ENCODE measurements around the gene SSMEM1. TPM values are rescaled to one million over a fixed set of nuclear protein-coding genes. Genes with fewer than 3 reads are reported as not detected.
"Not testable (repeated sequence)": the region's sequence is repeated elsewhere in the genome, so short reads cannot be mapped to it uniquely, and the experiment has no call there.

SSMEM1 gene
- polyA plus RNA-seq, 1 donor = not detected

GRCh38 chr7:130224923-130225322 lies 17.3 kb downstream of the SSMEM1 start:
- H3K4me3 ChIP-seq (ENCODE audit: low read length); H3K27ac ChIP-seq (ENCODE audit: low read length); DNase-seq; H3K27me3 ChIP-seq (ENCODE audit: control insufficient read depth, insufficient read depth, low read length); H3K4me1 ChIP-seq (ENCODE audit: control insufficient read depth, insufficient read depth, low read length); H3K36me3 ChIP-seq (ENCODE audit: control insufficient read depth, insufficient read depth, low read length); H3K9me3 ChIP-seq (ENCODE audit: control insufficient read depth, low read depth, low read length): not testable (repeated sequence)
- WGBS (ENCODE audit: insufficient coverage, low lambda C conversion rate) = no CpG with 5 or more reads among the region's 3 CpGs

- 86% methylated on average over 1 of the region's 1 CpG for WGBS (ENCODE audit: insufficient coverage, low lambda C conversion rate)
- Histone ChIP-seq H3K36me3 (ENCODE audit: control insufficient read depth, insufficient read depth, low read length) (no peaks in the 10 kb centered on the region), H3K4me3 (ENCODE audit: low read length) (no peak overlapping the region), H3K4me1 (ENCODE audit: control insufficient read depth, insufficient read depth, low read length) (peaks cover 5% of the 10 kb centered on the region), H3K27me3 (ENCODE audit: control insufficient read depth, insufficient read depth, low read length) (no peaks in the 10 kb centered on the region), H3K27ac (ENCODE audit: low read length) (no peak overlapping the region), H3K9me3 (ENCODE audit: control insufficient read depth, low read depth, low read length) (no peaks in the 10 kb centered on the region)
- DNase-seq = no peak
Observed at GRCh38 chr7:130226333-130226732, 18.7 kb downstream of the SSMEM1 start.

- H3K27me3 ChIP-seq (ENCODE audit: control insufficient read depth, insufficient read depth, low read length) = no peaks in the 10 kb centered on the region
- DNase-seq = no peak
- peaks cover 12% of the 10 kb centered on the region for H3K4me1 ChIP-seq (ENCODE audit: control insufficient read depth, insufficient read depth, low read length)
- no peak overlapping the region for H3K4me3 ChIP-seq (ENCODE audit: low read length)
- WGBS (ENCODE audit: insufficient coverage, low lambda C conversion rate) = no CpG with 5 or more reads among the region's 1 CpG
- H3K36me3 ChIP-seq (ENCODE audit: control insufficient read depth, insufficient read depth, low read length) = no peaks in the 10 kb centered on the region
- H3K27ac ChIP-seq (ENCODE audit: low read length) = no peak overlapping the region
- H3K9me3 ChIP-seq (ENCODE audit: control insufficient read depth, low read depth, low read length) = no peaks in the 10 kb centered on the region
Observed at GRCh38 chr7:130227883-130228575, 20.4 kb downstream of the SSMEM1 start.

- peaks cover 12% of the 10 kb centered on the region for H3K4me1 ChIP-seq (ENCODE audit: control insufficient read depth, insufficient read depth, low read length)
- WGBS (ENCODE audit: insufficient coverage, low lambda C conversion rate) = 100% methylated on average over 1 of the region's 7 CpGs
- H3K9me3 ChIP-seq (ENCODE audit: control insufficient read depth, low read depth, low read length) = no peaks in the 10 kb centered on the region
- no peak overlapping the region for H3K4me3 ChIP-seq (ENCODE audit: low read length)
- H3K27ac ChIP-seq (ENCODE audit: low read length) = no peak overlapping the region
- no peaks in the 10 kb centered on the region for H3K27me3 ChIP-seq (ENCODE audit: control insufficient read depth, insufficient read depth, low read length)
- H3K36me3 ChIP-seq (ENCODE audit: control insufficient read depth, insufficient read depth, low read length) = no peaks in the 10 kb centered on the region
- no peak for DNase-seq
Observed at GRCh38 chr7:130228840-130229502, 21.3 kb downstream of the SSMEM1 start.

- H3K9me3 ChIP-seq (ENCODE audit: control insufficient read depth, low read depth, low read length); DNase-seq; H3K4me3 ChIP-seq (ENCODE audit: low read length); H3K36me3 ChIP-seq (ENCODE audit: control insufficient read depth, insufficient read depth, low read length); H3K27me3 ChIP-seq (ENCODE audit: control insufficient read depth, insufficient read depth, low read length); H3K27ac ChIP-seq (ENCODE audit: low read length): not testable (repeated sequence)
- WGBS (ENCODE audit: insufficient coverage, low lambda C conversion rate) = no CpG with 5 or more reads among the region's 28 CpGs
- H3K4me1 ChIP-seq (ENCODE audit: control insufficient read depth, insufficient read depth, low read length) = peaks cover 12% of the 10 kb centered on the region
Observed at GRCh38 chr7:130229981-130230380, 22.3 kb downstream of the SSMEM1 start.

GRCh38 chr7:130231792-130232191 lies 24.1 kb downstream of the SSMEM1 start:
- no peaks in the 10 kb centered on the region for H3K27me3 ChIP-seq (ENCODE audit: control insufficient read depth, insufficient read depth, low read length)

GRCh38 chr7:130232209-130232608 lies 24.5 kb downstream of the SSMEM1 start:
- no peak overlapping the region for H3K27ac ChIP-seq (ENCODE audit: low read length)

More at GRCh38 chr7:130231792-130232191, 24.1 kb downstream of the SSMEM1 start:
- no peak for DNase-seq
- no peaks in the 10 kb centered on the region for H3K9me3 ChIP-seq (ENCODE audit: control insufficient read depth, low read depth, low read length)
- no CpG with 5 or more reads among the region's 6 CpGs for WGBS (ENCODE audit: insufficient coverage, low lambda C conversion rate)
- no peak overlapping the region for H3K27ac ChIP-seq (ENCODE audit: low read length)
- no peaks in the 10 kb centered on the region for H3K36me3 ChIP-seq (ENCODE audit: control insufficient read depth, insufficient read depth, low read length)
- peaks cover 12% of the 10 kb centered on the region for H3K4me1 ChIP-seq (ENCODE audit: control insufficient read depth, insufficient read depth, low read length)
- H3K4me3 ChIP-seq (ENCODE audit: low read length) = no peak overlapping the region

GRCh38 chr7:130234078-130234477 lies 26.4 kb downstream of the SSMEM1 start:
- Histone ChIP-seq H3K27ac (ENCODE audit: low read length) (no peak overlapping the region), H3K4me3 (ENCODE audit: low read length) (no peak overlapping the region), H3K27me3 (ENCODE audit: control insufficient read depth, insufficient read depth, low read length) (no peaks in the 10 kb centered on the region), H3K4me1 (ENCODE audit: control insufficient read depth, insufficient read depth, low read length) (peaks cover 6% of the 10 kb centered on the region), H3K9me3 (ENCODE audit: control insufficient read depth, low read depth, low read length) (no peaks in the 10 kb centered on the region), H3K36me3 (ENCODE audit: control insufficient read depth, insufficient read depth, low read length) (no peaks in the 10 kb centered on the region)
- 30% methylated on average over 2 of the region's 2 CpGs for WGBS (ENCODE audit: insufficient coverage, low lambda C conversion rate)
- DNase-seq = peak in 1 of 2 donors; percentile 58

More at GRCh38 chr7:130232209-130232608, 24.5 kb downstream of the SSMEM1 start:
- Histone ChIP-seq H3K9me3 (ENCODE audit: control insufficient read depth, low read depth, low read length) (no peaks in the 10 kb centered on the region), H3K4me1 (ENCODE audit: control insufficient read depth, insufficient read depth, low read length) (peaks cover 12% of the 10 kb centered on the region), H3K36me3 (ENCODE audit: control insufficient read depth, insufficient read depth, low read length) (no peaks in the 10 kb centered on the region), H3K4me3 (ENCODE audit: low read length) (no peak overlapping the region), H3K27me3 (ENCODE audit: control insufficient read depth, insufficient read depth, low read length) (no peaks in the 10 kb centered on the region)
- WGBS (ENCODE audit: insufficient coverage, low lambda C conversion rate) = no CpG with 5 or more reads among the region's 2 CpGs
- no peak for DNase-seq

- not testable (repeated sequence) for H3K9me3 ChIP-seq (ENCODE audit: control insufficient read depth, low read depth, low read length); H3K27me3 ChIP-seq (ENCODE audit: control insufficient read depth, insufficient read depth, low read length); H3K4me1 ChIP-seq (ENCODE audit: control insufficient read depth, insufficient read depth, low read length); DNase-seq; H3K4me3 ChIP-seq (ENCODE audit: low read length); H3K36me3 ChIP-seq (ENCODE audit: control insufficient read depth, insufficient read depth, low read length); H3K27ac ChIP-seq (ENCODE audit: low read length)
- no CpG with 5 or more reads among the region's 4 CpGs for WGBS (ENCODE audit: insufficient coverage, low lambda C conversion rate)
Observed at GRCh38 chr7:130236361-130236760, 28.7 kb downstream of the SSMEM1 start.

- DNase-seq = no peak
- 100% methylated on average over 1 of the region's 1 CpG for WGBS (ENCODE audit: insufficient coverage, low lambda C conversion rate)
- Histone ChIP-seq H3K4me3 (ENCODE audit: low read length) (no peak overlapping the region), H3K27me3 (ENCODE audit: control insufficient read depth, insufficient read depth, low read length) (no peaks in the 10 kb centered on the region), H3K36me3 (ENCODE audit: control insufficient read depth, insufficient read depth, low read length) (no peaks in the 10 kb centered on the region), H3K27ac (ENCODE audit: low read length) (no peak overlapping the region), H3K9me3 (ENCODE audit: control insufficient read depth, low read depth, low read length) (no peaks in the 10 kb centered on the region), H3K4me1 (ENCODE audit: control insufficient read depth, insufficient read depth, low read length) (no peaks in the 10 kb centered on the region)
Observed at GRCh38 chr7:130240240-130240639, 32.6 kb downstream of the SSMEM1 start.

Measured in large intestine (tissue), 3 donors.